GM18909 (cell line): ENCODE results near the gene STOX1.
"Not testable (repeated sequence)": the region's sequence is repeated elsewhere in the genome, so short reads cannot be mapped to it uniquely, and the experiment has no call there.

Source experiments
- ATAC-seq: cut with Tn5 transposase; IDR thresholded peaks from one replicate; pipeline ENCODE4 v1.9.1; 2021; ENCODE audit warnings: mild to moderate bottlenecking; ENCODE audit not compliant: unreplicated experiment, poor library complexity

Gene STOX1

GRCh38 chr10:68876246-68877138 lies 49.2 kb downstream of the STOX1 start:
- no peak for ATAC-seq

DNA sequence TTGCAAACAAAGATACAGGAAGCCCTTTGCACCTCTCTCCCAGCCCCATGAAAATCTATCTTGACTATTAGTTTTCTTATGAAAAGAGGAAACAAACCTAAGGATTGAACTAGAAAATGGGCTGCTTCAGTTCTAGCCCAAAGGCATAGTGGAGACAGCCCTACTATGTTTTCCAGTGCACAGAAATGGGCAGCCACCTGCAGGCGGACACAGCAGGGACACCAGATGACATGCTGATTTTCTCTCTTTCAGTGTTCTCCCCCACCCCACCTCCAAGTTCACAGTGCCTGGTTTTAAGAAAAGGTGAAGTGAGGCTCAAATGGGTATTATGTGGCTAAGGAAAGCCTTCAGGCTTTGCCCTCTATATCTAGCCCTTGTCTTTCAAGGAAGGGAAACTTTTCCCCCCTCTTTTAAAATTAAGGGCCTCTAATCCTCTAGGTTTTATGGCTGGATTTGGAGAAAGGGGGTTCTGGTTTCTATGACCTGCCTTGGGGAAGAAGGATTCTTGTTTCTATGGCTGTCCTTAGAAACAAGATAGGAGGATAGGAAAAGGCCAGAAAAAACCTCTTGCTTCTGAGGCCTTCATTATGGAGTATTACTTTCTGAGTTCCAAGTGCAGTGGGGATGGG lies 50.3 kb downstream of the STOX1 start:
- no peak for ATAC-seq

- no peak for ATAC-seq
Measured at GRCh38 chr10:68878496-68878895, 51.2 kb downstream of the STOX1 start.

GRCh38 chr10:68879628-68880027 lies 52.3 kb downstream of the STOX1 start:
- no peak for ATAC-seq

GRCh38 chr10:68880181-68880580 lies 52.9 kb downstream of the STOX1 start:
- no peak for ATAC-seq

GRCh38 chr10:68895041-68895440 lies 67.7 kb downstream of the STOX1 start:
- no peak for ATAC-seq

DNA sequence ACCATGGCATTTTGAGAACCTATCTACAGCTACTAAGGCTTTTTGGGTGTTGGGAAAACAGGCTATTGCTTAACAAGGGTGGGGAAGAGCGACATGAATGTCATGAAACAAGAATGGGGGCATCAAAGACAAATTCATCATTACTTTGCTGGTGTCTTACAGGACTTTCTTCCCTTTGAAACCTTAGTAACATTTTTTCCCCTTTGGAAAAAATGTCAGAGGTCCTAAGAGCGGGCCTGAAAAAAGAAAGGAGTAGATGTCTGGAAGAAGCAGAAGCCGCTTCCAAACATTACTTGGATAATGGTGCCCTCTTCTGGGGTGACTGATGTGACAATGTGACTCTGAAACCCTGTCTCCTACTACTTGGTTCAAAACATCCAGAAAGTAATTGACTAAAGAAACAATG lies 70.0 kb downstream of the STOX1 start:
- no peak for ATAC-seq

- no peak for ATAC-seq
Measured at GRCh38 chr10:68899186-68899745, 71.9 kb downstream of the STOX1 start.

GRCh38 chr10:68900427-68901104 lies 73.2 kb downstream of the STOX1 start:
- ATAC-seq = no peak

GRCh38 chr10:68901105-68901927 lies 74.0 kb downstream of the STOX1 start, which contains the start of gene DDX50:
Gene DDX50, plus strand, starts transcription at chr10:68901315. Its CDS starts 70 bp downstream, at chr10:68901385.
- ATAC-seq = peak; percentile 98

DNA sequence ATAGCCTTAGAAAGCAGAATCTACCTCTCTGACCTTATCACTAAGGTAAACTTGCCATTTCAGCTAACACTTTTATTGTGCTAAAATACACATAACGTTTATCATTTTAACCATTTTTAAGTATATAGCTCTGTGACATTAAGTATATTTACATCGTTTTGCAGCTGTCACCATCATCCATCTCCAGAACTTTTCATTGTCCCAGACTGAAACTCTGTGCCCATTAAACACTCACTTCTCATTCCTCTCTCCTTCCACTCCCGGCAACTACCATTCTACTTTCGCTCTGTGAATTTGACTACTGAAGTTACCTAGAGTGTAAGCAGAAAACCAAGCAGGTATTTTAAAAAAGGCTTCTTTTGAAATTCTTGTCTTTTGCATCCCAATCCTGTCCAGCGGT lies 75.1 kb downstream of the STOX1 start:
- ATAC-seq = no peak

GRCh38 chr10:68924593-68924992 lies 97.3 kb downstream of the STOX1 start:
- ATAC-seq = no peak

GRCh38 chr10:68925489-68925888 lies 98.2 kb downstream of the STOX1 start:
- no peak for ATAC-seq

- ATAC-seq = not testable (repeated sequence)
Measured at GRCh38 chr10:68929157-68929556, 101.8 kb downstream of the STOX1 start.

DNA sequence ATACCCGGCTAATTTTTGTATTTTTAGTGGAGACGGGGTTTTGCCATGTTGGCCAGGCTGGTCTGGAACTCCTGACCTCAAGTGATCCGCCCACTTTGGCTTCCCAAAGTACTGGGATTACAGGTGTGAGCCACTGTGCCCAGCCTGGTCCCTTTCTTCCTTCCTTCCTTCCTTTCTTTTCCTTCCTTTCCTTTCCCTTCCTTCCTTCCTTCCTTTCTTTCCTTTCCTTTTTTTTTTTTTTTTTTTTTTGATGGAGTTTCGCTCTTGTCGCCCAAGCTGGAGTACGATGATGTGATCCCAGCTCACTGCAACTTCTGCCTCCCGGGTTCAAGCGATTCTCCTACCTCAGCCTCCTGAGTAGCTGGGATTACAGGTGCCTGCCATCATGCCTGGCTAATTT lies 102.6 kb downstream of the STOX1 start:
- ATAC-seq = not testable (repeated sequence)

- not testable (repeated sequence) for ATAC-seq
Measured at GRCh38 chr10:68932860-68933259, 105.5 kb downstream of the STOX1 start.

GRCh38 chr10:68934994-68935393 lies 107.7 kb downstream of the STOX1 start:
- ATAC-seq = no peak

DNA sequence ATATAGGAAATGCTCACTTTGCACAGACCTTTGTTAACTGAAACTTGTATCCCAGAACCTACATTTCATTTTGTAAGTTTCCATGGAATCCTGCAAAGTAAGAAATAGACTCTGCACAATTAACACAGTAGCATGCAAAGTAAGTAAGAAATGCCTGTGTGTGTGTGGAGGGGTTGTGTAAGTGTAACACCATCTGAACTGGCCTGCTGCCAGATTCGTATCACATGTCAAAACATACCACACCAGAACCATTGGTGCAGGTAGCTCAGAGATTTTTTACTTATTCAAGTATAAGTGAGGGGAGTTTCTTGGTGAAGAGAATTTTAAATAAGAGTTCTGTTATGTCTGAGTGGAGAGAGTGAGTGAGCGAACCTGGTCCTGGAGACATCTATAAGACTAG lies 110.8 kb downstream of the STOX1 start:
- no peak for ATAC-seq

DNA sequence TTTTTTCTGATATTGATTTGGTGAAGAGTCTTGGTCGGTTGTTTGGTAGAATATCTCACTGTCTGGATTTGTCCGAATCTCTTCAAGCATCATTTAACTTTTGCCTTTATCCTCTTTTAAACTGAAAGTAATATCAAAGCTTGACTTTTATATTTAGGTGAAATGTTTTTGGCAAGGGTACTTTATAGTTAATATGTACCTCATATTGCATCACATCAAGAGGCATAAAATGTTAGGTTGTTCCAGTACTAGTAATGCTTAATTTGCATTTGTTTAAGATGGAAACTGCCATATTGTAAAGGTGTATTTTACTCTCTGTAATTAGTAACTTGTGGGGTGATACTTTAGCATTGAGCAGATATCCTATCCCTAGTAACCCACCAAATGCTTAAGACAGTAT lies 111.6 kb downstream of the STOX1 start:
- no peak for ATAC-seq

GRCh38 chr10:68940917-68941316 lies 113.6 kb downstream of the STOX1 start:
- not testable (repeated sequence) for ATAC-seq
